Liver (tissue), 9 donors: ENCODE data around the gene PALMD. TPM values are rescaled to one million over a fixed set of nuclear protein-coding genes. Genes with fewer than 3 reads are reported as not detected.

Experiments
- DNase-seq: peaks from one replicate; pipeline ENCODE4 v3.0.0-alpha.2; 2017; ENCODE audit warnings: low spot score
- H3K27ac ChIP-seq, 2 donors: one replicate each; pipeline ENCODE4 v1.7.0; 2013; ENCODE audit warnings: inconsistent platforms in 2 of 2, low read length in 2 of 2, control low read depth in 1 of 2, low read depth in 1 of 2, mild to moderate bottlenecking in 1 of 2
- H3K27me3 ChIP-seq, 4 donors: one replicate each; pipeline versions ENCODE4 v1.6.1 to v1.7.0; 2013; ENCODE audit warnings: low read length in 3 of 4, inconsistent platforms in 1 of 4, mild to moderate bottlenecking in 1 of 4, moderate library complexity in 1 of 4; ENCODE audit not compliant: control insufficient read depth in 4 of 4, insufficient read depth in 4 of 4
- H3K36me3 ChIP-seq, 4 donors: one replicate each; pipeline versions ENCODE4 v1.6.1 to v1.7.0; 2013; ENCODE audit warnings: low read length in 3 of 4, mild to moderate bottlenecking in 3 of 4, low read depth in 1 of 4, moderate library complexity in 1 of 4; ENCODE audit not compliant: control insufficient read depth in 4 of 4, insufficient read depth in 3 of 4
- H3K4me1 ChIP-seq, 4 donors: one replicate each; pipeline versions ENCODE4 v1.6.1 to v1.7.0; 2013; ENCODE audit warnings: low read length in 3 of 4, mild to moderate bottlenecking in 3 of 4, moderate library complexity in 1 of 4; ENCODE audit not compliant: control insufficient read depth in 4 of 4, insufficient read depth in 4 of 4
- H3K4me3 ChIP-seq, 3 donors: one replicate each; pipeline versions ENCODE4 v1.6.1 to v1.7.0; 2013; ENCODE audit warnings: low read length in 3 of 3, control low read depth in 1 of 3, low read depth in 1 of 3, mild to moderate bottlenecking in 1 of 3
- H3K9ac ChIP-seq, 2 donors: one replicate each; pipeline ENCODE4 v1.7.0; 2013; ENCODE audit warnings: low read length in 2 of 2, mild to moderate bottlenecking in 2 of 2, moderate library complexity in 2 of 2, control low read depth in 1 of 2, low read depth in 1 of 2
- H3K9me3 ChIP-seq, 4 donors: one replicate each; pipeline versions ENCODE4 v1.6.1 to v1.7.0; 2013; ENCODE audit warnings: low read length in 3 of 4; ENCODE audit not compliant: control insufficient read depth in 4 of 4
- EGR1 ChIP-seq, 2 donors: IDR thresholded peaks; 2 replicates each; pipeline ENCODE4 v1.6.1; 2016 to 2018; ENCODE audit warnings: antibody characterized with exemption in 2 of 2, low read depth in 2 of 2
- FOXA1 ChIP-seq: IDR thresholded peaks from 2 replicates; pipeline ENCODE4 v1.6.1; 2016; ENCODE audit warnings: antibody characterized with exemption
- FOXA2 ChIP-seq: IDR thresholded peaks from 2 replicates; pipeline ENCODE4 v1.6.1; 2016; ENCODE audit warnings: antibody characterized with exemption
- GABPA ChIP-seq, 2 donors: IDR thresholded peaks in 1 of 2; conservative IDR thresholded peaks in 1 of 2; 2 replicates each; pipeline ENCODE4 v1.6.1; 2016; ENCODE audit warnings: antibody characterized with exemption in 2 of 2, mild to moderate bottlenecking in 1 of 2, moderate library complexity in 1 of 2
- HNF4A ChIP-seq, 2 donors: conservative IDR thresholded peaks; 2 replicates each; pipeline ENCODE4 v1.6.1; 2016; ENCODE audit warnings: antibody characterized with exemption in 2 of 2, mild to moderate bottlenecking in 2 of 2
- HNF4G ChIP-seq: IDR thresholded peaks from 2 replicates; pipeline ENCODE4 v1.6.1; 2016; ENCODE audit warnings: antibody characterized with exemption
- JUND ChIP-seq, 2 donors: IDR thresholded peaks; 2 replicates each; pipeline ENCODE4 v1.6.1; 2016; ENCODE audit warnings: antibody characterized with exemption in 2 of 2
- NR2F2 ChIP-seq: IDR thresholded peaks from 2 replicates; pipeline ENCODE4 v1.6.1; 2016; ENCODE audit warnings: antibody characterized with exemption
- RAD21 ChIP-seq, 2 donors: IDR thresholded peaks; 2 replicates each; pipeline ENCODE4 v1.6.1; 2016; ENCODE audit warnings: antibody characterized with exemption in 2 of 2, mild to moderate bottlenecking in 2 of 2
- RXRA ChIP-seq, 2 donors: IDR thresholded peaks; 2 replicates each; pipeline ENCODE4 v1.6.1; 2017 to 2018; ENCODE audit warnings: antibody characterized with exemption in 2 of 2, mild to moderate bottlenecking in 1 of 2
- SP1 ChIP-seq: IDR thresholded peaks from 2 replicates; pipeline ENCODE4 v1.6.1; 2018; ENCODE audit warnings: antibody characterized with exemption, mild to moderate bottlenecking
- TAF1 ChIP-seq: conservative IDR thresholded peaks from 2 replicates; pipeline ENCODE4 v1.6.1; 2016; ENCODE audit warnings: antibody characterized with exemption, mild to moderate bottlenecking
- YY1 ChIP-seq: IDR thresholded peaks from 2 replicates; pipeline ENCODE4 v1.6.1; 2016; ENCODE audit warnings: antibody characterized with exemption, mild to moderate bottlenecking
- WGBS: extraction: QIAGEN DNeasy Blood & Tissue Kit; methylation state at CpG from one replicate; pipeline ENCODE4 v1.1.7; 2013; 5-methylcytosine and 5-hydroxymethylcytosine counted together
- polyA plus RNA-seq, 2 donors: library from polyadenylated mRNA; stranded (reverse) in 1 of 2; unstranded in 1 of 2; fragments of 200-250 nt in 1 of 2; fragments of >200 nt in 1 of 2; fragmentation: Nextera tagmentation in 1 of 2; extraction: Ambion mirVana in 1 of 2; gene quantifications; one replicate each; pipeline versions ENCODE4 v1.2.1 to v1.2.3, GENCODE V29; 2013 to 2015
- total RNA-seq, 2 donors: library from RNA; depleted of rRNA; stranded (reverse); fragments of >200 nt; gene quantifications; one replicate each; pipeline ENCODE4 v1.2.3, GENCODE V29; 2014
- TF ChIP-seq, protein P1 (sequence below): IDR thresholded peaks from 2 replicates; pipeline ENCODE4 v1.6.1; 2016; ENCODE audit warnings: antibody characterized with exemption
- TF ChIP-seq, protein P2 (sequence below): IDR thresholded peaks from 2 replicates; pipeline ENCODE4 v1.6.1; 2016; ENCODE audit warnings: antibody characterized with exemption
- TF ChIP-seq, protein P3 (sequence below): IDR thresholded peaks from 2 replicates; pipeline ENCODE4 v1.6.1; 2016; ENCODE audit warnings: antibody characterized with exemption, mild to moderate bottlenecking
- TF ChIP-seq, protein P4 (sequence below): IDR thresholded peaks from 2 replicates; pipeline ENCODE4 v1.6.1; 2016; ENCODE audit warnings: antibody characterized with exemption
- TF ChIP-seq, protein P5 (sequence below): fragments of 150-350 bp; IDR thresholded peaks from 2 replicates; pipeline ENCODE4 v1.5.1; 2017; ENCODE audit warnings: improper control_type of control experiment, low read depth, low read length; ENCODE audit not compliant: missing input control
- donor health status: healthy.
- donor health status: healthy.
- donor health status: healthy.
- donor health status: healthy.
- donor health status: healthy.

The PALMD gene
- total and polyA plus RNA-seq, 4 donors: 9.7 to 24.0 (median 19.5) TPM

DNA sequence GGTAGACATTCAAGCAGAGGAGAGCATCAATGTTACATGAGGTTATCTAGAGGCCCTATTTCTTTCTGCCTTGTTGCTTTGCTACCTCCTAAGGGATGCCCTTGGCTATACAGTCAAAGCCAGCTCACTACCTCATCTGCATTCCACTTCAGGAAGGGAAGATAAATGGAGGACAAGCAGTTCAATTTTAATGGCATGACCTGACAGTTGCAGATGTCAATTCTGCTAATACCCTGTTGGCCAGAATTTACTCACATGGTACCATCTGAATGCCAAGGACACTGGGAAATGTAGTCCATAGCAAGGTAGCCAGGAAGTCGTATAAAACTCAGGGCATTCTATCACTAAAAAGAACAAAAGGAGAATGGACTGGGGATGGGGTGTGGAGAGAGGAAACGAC lies 31.5 kb downstream of the PALMD start:
- no peak overlapping the region for H3K27ac ChIP-seq

DNA sequence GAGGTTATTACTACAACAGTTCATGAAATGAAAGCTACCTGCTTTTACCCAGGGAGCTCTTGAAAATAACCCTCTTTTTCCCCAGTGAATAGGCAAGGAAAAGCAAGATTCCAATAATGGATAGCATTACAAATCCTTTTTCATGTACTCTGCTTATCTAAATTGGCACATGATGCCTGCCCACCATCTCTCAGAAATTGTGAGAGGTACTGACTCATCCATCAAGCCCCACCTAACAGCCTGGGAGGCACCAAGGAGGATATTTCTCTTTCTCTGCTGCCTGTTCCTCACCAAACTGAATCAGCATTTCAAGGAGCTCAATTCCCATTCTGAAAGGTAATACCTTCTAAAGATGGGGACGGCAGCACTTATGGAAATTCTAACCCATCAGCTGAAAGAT lies 34.4 kb downstream of the PALMD start:
- Histone ChIP-seq H3K36me3 (peaks cover 0 to 30% (median 8%) of the 10 kb centered on the region in 4 donors), H3K4me3 (no peak overlapping the region), H3K4me1 (peaks cover 1 to 23% (median 9%) of the 10 kb centered on the region in 4 donors), H3K9ac (no peak overlapping the region), H3K27ac (no peak overlapping the region), H3K27me3 (no peaks in the 10 kb centered on the region), H3K9me3 (no peaks in the 10 kb centered on the region)
- DNase-seq: no peak
- WGBS: 97% methylated on average over 1 of the region's 1 CpG
- TF ChIP-seq, protein P1, sequence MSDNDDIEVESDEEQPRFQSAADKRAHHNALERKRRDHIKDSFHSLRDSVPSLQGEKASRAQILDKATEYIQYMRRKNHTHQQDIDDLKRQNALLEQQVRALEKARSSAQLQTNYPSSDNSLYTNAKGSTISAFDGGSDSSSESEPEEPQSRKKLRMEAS: no peak
- TF ChIP-seq, protein P2, sequence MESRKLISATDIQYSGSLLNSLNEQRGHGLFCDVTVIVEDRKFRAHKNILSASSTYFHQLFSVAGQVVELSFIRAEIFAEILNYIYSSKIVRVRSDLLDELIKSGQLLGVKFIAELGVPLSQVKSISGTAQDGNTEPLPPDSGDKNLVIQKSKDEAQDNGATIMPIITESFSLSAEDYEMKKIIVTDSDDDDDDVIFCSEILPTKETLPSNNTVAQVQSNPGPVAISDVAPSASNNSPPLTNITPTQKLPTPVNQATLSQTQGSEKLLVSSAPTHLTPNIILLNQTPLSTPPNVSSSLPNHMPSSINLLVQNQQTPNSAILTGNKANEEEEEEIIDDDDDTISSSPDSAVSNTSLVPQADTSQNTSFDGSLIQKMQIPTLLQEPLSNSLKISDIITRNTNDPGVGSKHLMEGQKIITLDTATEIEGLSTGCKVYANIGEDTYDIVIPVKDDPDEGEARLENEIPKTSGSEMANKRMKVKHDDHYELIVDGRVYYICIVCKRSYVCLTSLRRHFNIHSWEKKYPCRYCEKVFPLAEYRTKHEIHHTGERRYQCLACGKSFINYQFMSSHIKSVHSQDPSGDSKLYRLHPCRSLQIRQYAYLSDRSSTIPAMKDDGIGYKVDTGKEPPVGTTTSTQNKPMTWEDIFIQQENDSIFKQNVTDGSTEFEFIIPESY: no peak
- TF ChIP-seq FOXA2: no peak
- TF ChIP-seq YY1: no peak
- TF ChIP-seq, protein P3, sequence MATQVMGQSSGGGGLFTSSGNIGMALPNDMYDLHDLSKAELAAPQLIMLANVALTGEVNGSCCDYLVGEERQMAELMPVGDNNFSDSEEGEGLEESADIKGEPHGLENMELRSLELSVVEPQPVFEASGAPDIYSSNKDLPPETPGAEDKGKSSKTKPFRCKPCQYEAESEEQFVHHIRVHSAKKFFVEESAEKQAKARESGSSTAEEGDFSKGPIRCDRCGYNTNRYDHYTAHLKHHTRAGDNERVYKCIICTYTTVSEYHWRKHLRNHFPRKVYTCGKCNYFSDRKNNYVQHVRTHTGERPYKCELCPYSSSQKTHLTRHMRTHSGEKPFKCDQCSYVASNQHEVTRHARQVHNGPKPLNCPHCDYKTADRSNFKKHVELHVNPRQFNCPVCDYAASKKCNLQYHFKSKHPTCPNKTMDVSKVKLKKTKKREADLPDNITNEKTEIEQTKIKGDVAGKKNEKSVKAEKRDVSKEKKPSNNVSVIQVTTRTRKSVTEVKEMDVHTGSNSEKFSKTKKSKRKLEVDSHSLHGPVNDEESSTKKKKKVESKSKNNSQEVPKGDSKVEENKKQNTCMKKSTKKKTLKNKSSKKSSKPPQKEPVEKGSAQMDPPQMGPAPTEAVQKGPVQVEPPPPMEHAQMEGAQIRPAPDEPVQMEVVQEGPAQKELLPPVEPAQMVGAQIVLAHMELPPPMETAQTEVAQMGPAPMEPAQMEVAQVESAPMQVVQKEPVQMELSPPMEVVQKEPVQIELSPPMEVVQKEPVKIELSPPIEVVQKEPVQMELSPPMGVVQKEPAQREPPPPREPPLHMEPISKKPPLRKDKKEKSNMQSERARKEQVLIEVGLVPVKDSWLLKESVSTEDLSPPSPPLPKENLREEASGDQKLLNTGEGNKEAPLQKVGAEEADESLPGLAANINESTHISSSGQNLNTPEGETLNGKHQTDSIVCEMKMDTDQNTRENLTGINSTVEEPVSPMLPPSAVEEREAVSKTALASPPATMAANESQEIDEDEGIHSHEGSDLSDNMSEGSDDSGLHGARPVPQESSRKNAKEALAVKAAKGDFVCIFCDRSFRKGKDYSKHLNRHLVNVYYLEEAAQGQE: no peak
- TF ChIP-seq HNF4G: no peak
- no peak for TF ChIP-seq SP1
- no peak for TF ChIP-seq TAF1
- no peak for TF ChIP-seq RXRA (IDR thresholded peaks at IDR 0.05)
- TF ChIP-seq JUND (IDR thresholded peaks at IDR 0.05): no peak
- no peak for TF ChIP-seq FOXA1
- TF ChIP-seq HNF4A (conservative IDR thresholded peaks at IDR 0.05): no peak
- no peak for TF ChIP-seq EGR1 (IDR thresholded peaks at IDR 0.05; ENCODE audit: low read depth in 2 of 2)
- TF ChIP-seq GABPA (IDR thresholded peaks at IDR 0.05 in 1 of 2, conservative IDR thresholded peaks at IDR 0.05 in 1 of 2): no peak
- TF ChIP-seq, protein P4, sequence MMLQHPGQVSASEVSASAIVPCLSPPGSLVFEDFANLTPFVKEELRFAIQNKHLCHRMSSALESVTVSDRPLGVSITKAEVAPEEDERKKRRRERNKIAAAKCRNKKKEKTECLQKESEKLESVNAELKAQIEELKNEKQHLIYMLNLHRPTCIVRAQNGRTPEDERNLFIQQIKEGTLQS: no peak
- no peak for TF ChIP-seq NR2F2

More for the DNA sequence above, 31.5 kb downstream of the PALMD start:
- H3K9me3 ChIP-seq: no peaks in the 10 kb centered on the region
- 93% methylated on average over 2 of the region's 2 CpGs for WGBS
- TF ChIP-seq, protein P4: no peak
- TF ChIP-seq YY1 (no peak), HNF4A (conservative IDR thresholded peaks at IDR 0.05) (no peak), FOXA1 (no peak), TAF1 (no peak), SP1 (no peak), RAD21 (IDR thresholded peaks at IDR 0.05) (no peak), NR2F2 (no peak), GABPA (IDR thresholded peaks at IDR 0.05 in 1 of 2, conservative IDR thresholded peaks at IDR 0.05 in 1 of 2) (no peak), RXRA (IDR thresholded peaks at IDR 0.05) (no peak)
- TF ChIP-seq, protein P2: no peak
- TF ChIP-seq, protein P5, sequence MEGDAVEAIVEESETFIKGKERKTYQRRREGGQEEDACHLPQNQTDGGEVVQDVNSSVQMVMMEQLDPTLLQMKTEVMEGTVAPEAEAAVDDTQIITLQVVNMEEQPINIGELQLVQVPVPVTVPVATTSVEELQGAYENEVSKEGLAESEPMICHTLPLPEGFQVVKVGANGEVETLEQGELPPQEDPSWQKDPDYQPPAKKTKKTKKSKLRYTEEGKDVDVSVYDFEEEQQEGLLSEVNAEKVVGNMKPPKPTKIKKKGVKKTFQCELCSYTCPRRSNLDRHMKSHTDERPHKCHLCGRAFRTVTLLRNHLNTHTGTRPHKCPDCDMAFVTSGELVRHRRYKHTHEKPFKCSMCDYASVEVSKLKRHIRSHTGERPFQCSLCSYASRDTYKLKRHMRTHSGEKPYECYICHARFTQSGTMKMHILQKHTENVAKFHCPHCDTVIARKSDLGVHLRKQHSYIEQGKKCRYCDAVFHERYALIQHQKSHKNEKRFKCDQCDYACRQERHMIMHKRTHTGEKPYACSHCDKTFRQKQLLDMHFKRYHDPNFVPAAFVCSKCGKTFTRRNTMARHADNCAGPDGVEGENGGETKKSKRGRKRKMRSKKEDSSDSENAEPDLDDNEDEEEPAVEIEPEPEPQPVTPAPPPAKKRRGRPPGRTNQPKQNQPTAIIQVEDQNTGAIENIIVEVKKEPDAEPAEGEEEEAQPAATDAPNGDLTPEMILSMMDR: no peak
- TF ChIP-seq, protein P1: no peak
- DNase-seq: no peak
- H3K27me3 ChIP-seq: no peaks in the 10 kb centered on the region
- no peak overlapping the region for H3K4me3 ChIP-seq
- H3K36me3 ChIP-seq: peaks cover 0 to 26% (median 8%) of the 10 kb centered on the region in 4 donors
- no peak overlapping the region for H3K9ac ChIP-seq
- peaks cover 1 to 28% (median 15%) of the 10 kb centered on the region in 4 donors for H3K4me1 ChIP-seq
